Suppressor macrophage (primary cell): Measurements from ENCODE around the gene ELMO2.

Experiments used
- DNase-seq, 4 experiments: peaks; one replicate each; pipeline ENCODE4 v3.0.0-alpha.2; 2020 to 2022

Gene ELMO2

GRCh38 chr20:46352370-46352938, 54.0 kb downstream of the ELMO2 start:
- DNase-seq: no peak

GRCh38 chr20:46351357-46352058, 54.9 kb downstream of the ELMO2 start:
- DNase-seq: peak in 3 of 4 experiments; percentile 38 to 49 (median 48)

- no peak for DNase-seq
Measured at GRCh38 chr20:46350986-46351267, 55.5 kb downstream of the ELMO2 start.

GRCh38 chr20:46350201-46350985, 56.0 kb downstream of the ELMO2 start:
- DNase-seq: peak; percentile 68 to 86 (median 75)

GRCh38 chr20:46349742-46350056, 56.7 kb downstream of the ELMO2 start:
- no peak for DNase-seq

GRCh38 chr20:46349035-46349741, 57.2 kb downstream of the ELMO2 start:
- peak; percentile 61 to 84 (median 71) for DNase-seq

GRCh38 chr20:46347841-46348803, 58.3 kb downstream of the ELMO2 start:
- no peak for DNase-seq

GRCh38 chr20:46346770-46347169, 59.6 kb downstream of the ELMO2 start:
- DNase-seq: no peak

GRCh38 chr20:46344488-46345162, 61.8 kb downstream of the ELMO2 start:
- DNase-seq: no peak

GRCh38 chr20:46343975-46344357, 62.4 kb downstream of the ELMO2 start:
- no peak for DNase-seq

GRCh38 chr20:46343348-46343974, 63.0 kb downstream of the ELMO2 start:
- peak in 3 of 4 experiments; percentile 16 to 30 (median 24) for DNase-seq

- peak in 3 of 4 experiments; percentile 15 to 25 (median 17) for DNase-seq
Measured at GRCh38 chr20:46342451-46343347, 63.7 kb downstream of the ELMO2 start.

- DNase-seq: no peak
Measured at GRCh38 chr20:46342010-46342378, 64.4 kb downstream of the ELMO2 start.

- no peak for DNase-seq
Measured at GRCh38 chr20:46341074-46342009, 65.1 kb downstream of the ELMO2 start.

GRCh38 chr20:46339037-46339436, 67.4 kb downstream of the ELMO2 start:
- no peak for DNase-seq

GRCh38 chr20:46336735-46337134, 69.7 kb downstream of the ELMO2 start:
- DNase-seq: no peak

GRCh38 chr20:46334303-46334904, 72.0 kb downstream of the ELMO2 start:
- no peak for DNase-seq
